A549 (cell line): ENCODE data around the gene OPCML.

Experiments
- BCL3 ChIP-seq: fragments of >200 bp; sonication (Bioruptor Twin); formaldehyde crosslinking; IDR thresholded peaks from 3 replicates; pipeline ENCODE4 v1.6.1; 2016
- CEBPB ChIP-seq, 2 experiments: fragments of >200 bp in 1 of 2; sonication (Bioruptor Twin) in 1 of 2; formaldehyde crosslinking in 1 of 2; IDR thresholded peaks; 2 replicates each; pipeline ENCODE4 v1.6.1; 2012 to 2016
- EP300 ChIP-seq, 2 experiments: fragments of >200 bp; sonication (Bioruptor Twin); formaldehyde crosslinking; IDR thresholded peaks; 2 replicates in 1 of 2; 3 replicates in 1 of 2; pipeline ENCODE4 v1.6.1; 2016 to 2017
- MAFK ChIP-seq: fragments of 450-650 bp; IDR thresholded peaks from 2 replicates; pipeline ENCODE4 v1.6.1; 2014; ENCODE audit not compliant: partially characterized antibody
- PBX3 ChIP-seq: IDR thresholded peaks from 2 replicates; pipeline ENCODE4 v1.6.1; 2012
- POLR2A ChIP-seq: IDR thresholded peaks from 2 replicates; pipeline ENCODE4 v1.6.1; 2012; ENCODE audit warnings: mild to moderate bottlenecking, low read length
- POLR2AphosphoS2 ChIP-seq: conservative IDR thresholded peaks from 2 replicates; pipeline ENCODE4 v1.6.1; 2012; ENCODE audit warnings: low read length, improper control_type of control experiment, inconsistent platforms
- ZFP36 ChIP-seq: fragments of 450-650 bp; IDR thresholded peaks from 2 replicates; pipeline ENCODE4 v1.6.1; 2014; ENCODE audit warnings: borderline replicate concordance; ENCODE audit not compliant: partially characterized antibody
- TF ChIP-seq, protein P1 (sequence below): fragments of >200 bp; sonication (Bioruptor Twin); formaldehyde crosslinking; IDR thresholded peaks from 3 replicates; pipeline ENCODE4 v1.5.1; 2016
- TF ChIP-seq, protein P2 (sequence below): fragments of 200-600 bp; sonication (generic); IDR thresholded peaks from 2 replicates; pipeline ENCODE4 v1.6.1; 2016; ENCODE audit warnings: antibody characterized with exemption, mild to moderate bottlenecking, moderate library complexity

GRCh38 chr11:133362156-133362555 lies 170.1 kb downstream of the OPCML start:
- TF ChIP-seq BCL3 (no peak), POLR2A (no peak), CEBPB (IDR thresholded peaks at IDR 0.05) (no peak), MAFK (no peak), ZFP36 (no peak), PBX3 (no peak), EP300 (IDR thresholded peaks at IDR 0.05) (no peak), POLR2AphosphoS2 (no peak)
- TF ChIP-seq, protein P1, sequence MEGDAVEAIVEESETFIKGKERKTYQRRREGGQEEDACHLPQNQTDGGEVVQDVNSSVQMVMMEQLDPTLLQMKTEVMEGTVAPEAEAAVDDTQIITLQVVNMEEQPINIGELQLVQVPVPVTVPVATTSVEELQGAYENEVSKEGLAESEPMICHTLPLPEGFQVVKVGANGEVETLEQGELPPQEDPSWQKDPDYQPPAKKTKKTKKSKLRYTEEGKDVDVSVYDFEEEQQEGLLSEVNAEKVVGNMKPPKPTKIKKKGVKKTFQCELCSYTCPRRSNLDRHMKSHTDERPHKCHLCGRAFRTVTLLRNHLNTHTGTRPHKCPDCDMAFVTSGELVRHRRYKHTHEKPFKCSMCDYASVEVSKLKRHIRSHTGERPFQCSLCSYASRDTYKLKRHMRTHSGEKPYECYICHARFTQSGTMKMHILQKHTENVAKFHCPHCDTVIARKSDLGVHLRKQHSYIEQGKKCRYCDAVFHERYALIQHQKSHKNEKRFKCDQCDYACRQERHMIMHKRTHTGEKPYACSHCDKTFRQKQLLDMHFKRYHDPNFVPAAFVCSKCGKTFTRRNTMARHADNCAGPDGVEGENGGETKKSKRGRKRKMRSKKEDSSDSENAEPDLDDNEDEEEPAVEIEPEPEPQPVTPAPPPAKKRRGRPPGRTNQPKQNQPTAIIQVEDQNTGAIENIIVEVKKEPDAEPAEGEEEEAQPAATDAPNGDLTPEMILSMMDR, result no peak
- TF ChIP-seq, protein P2, sequence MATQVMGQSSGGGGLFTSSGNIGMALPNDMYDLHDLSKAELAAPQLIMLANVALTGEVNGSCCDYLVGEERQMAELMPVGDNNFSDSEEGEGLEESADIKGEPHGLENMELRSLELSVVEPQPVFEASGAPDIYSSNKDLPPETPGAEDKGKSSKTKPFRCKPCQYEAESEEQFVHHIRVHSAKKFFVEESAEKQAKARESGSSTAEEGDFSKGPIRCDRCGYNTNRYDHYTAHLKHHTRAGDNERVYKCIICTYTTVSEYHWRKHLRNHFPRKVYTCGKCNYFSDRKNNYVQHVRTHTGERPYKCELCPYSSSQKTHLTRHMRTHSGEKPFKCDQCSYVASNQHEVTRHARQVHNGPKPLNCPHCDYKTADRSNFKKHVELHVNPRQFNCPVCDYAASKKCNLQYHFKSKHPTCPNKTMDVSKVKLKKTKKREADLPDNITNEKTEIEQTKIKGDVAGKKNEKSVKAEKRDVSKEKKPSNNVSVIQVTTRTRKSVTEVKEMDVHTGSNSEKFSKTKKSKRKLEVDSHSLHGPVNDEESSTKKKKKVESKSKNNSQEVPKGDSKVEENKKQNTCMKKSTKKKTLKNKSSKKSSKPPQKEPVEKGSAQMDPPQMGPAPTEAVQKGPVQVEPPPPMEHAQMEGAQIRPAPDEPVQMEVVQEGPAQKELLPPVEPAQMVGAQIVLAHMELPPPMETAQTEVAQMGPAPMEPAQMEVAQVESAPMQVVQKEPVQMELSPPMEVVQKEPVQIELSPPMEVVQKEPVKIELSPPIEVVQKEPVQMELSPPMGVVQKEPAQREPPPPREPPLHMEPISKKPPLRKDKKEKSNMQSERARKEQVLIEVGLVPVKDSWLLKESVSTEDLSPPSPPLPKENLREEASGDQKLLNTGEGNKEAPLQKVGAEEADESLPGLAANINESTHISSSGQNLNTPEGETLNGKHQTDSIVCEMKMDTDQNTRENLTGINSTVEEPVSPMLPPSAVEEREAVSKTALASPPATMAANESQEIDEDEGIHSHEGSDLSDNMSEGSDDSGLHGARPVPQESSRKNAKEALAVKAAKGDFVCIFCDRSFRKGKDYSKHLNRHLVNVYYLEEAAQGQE, result no peak
